NCI-H2029 (cell line): ENCODE measurements around the gene SLC4A2.

Source experiments
- DNase-seq: peaks from one replicate; lab custom pipeline; 2025; lab: John Stamatoyannopoulos, UW

Gene SLC4A2

DNA sequence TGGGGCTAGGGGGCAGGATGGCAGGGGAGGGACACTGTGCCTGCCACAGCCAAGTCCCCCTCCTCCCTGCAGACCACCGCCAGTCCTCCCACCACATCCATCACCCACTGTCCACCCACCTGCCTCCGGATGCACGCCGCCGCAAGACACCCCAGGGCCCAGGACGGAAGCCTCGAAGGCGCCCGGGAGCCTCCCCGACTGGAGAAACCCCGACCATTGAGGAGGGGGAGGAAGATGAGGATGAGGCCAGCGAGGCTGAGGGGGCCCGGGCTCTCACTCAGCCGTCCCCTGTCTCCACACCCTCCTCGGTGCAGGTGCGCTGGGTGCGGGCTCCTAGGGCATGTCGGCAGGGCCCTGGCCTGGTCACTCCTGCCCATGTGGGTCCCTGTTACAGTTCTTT lies 5.1 kb downstream of the SLC4A2 start:
- no peak for DNase-seq

DNA sequence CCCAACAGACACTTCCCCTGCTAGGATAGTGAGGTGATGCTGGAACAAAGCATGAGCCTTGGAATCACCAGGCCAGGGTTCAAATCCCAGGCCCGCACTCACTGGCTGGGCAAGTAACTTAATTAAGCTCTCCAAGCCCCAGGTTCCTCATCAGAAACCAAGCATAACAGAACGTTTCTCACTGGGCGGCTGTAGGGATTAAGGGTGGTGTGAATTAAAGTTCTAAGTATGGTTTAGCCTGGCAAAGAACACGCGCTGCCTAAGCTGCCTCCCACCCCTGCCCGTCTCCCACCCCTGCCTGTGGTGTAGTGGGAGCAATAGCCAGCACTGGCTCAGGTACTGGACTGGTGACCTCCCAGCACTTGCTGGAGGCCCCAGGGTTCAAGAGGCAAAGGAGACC lies 5.6 kb downstream of the SLC4A2 start:
- DNase-seq = no peak

DNA sequence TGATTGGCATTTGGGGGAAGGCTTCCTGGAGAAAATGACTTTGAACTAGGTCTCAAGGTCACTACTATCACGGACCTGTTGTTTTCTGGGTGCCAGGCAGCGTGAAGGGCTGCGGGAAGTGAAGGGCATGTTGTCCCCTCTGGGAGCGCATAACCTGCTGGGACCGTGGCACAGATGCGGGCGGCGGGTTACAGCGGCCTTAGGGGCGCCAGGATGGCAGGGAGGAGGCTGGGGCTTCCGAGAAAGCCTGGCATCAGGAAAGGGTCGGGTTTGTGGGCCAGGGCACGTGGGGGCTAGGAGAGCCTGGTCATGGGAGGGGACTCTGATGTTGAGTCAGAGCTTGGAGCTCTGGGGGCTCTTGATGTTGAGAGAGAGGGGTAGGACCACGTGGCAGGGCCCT lies 6.1 kb downstream of the SLC4A2 start:
- DNase-seq = no peak

DNA sequence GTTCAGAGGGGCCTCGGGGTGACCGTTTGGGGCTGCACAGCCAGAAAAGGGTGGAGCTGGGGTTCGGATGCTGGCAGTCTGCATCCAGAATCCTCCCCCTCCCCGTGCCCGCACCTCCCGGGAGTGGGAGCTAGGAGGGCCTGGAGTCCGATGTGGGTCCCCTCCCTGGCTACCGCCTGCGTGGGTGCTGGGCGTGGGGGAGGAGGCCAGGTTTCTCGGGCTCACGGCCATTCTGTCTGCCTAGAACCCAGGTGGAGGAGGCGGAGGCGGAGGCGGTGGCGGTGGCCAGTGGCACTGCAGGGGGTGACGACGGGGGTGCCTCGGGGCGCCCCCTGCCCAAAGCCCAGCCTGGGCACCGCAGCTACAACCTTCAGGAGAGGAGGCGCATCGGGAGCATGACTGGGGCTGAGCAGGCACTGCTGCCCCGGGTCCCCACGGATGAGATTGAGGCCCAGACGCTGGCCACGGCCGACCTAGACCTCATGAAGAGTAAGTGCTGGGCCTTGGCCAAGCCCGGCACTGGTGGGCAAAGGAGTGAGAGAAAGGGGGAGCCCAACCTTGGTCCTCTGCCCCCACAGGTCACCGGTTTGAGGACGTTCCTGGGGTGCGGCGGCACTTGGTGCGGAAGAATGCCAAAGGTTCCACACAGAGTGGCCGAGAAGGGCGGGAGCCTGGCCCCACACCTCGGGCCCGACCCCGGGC lies 7.0 kb downstream of the SLC4A2 start:
- no peak for DNase-seq

DNA sequence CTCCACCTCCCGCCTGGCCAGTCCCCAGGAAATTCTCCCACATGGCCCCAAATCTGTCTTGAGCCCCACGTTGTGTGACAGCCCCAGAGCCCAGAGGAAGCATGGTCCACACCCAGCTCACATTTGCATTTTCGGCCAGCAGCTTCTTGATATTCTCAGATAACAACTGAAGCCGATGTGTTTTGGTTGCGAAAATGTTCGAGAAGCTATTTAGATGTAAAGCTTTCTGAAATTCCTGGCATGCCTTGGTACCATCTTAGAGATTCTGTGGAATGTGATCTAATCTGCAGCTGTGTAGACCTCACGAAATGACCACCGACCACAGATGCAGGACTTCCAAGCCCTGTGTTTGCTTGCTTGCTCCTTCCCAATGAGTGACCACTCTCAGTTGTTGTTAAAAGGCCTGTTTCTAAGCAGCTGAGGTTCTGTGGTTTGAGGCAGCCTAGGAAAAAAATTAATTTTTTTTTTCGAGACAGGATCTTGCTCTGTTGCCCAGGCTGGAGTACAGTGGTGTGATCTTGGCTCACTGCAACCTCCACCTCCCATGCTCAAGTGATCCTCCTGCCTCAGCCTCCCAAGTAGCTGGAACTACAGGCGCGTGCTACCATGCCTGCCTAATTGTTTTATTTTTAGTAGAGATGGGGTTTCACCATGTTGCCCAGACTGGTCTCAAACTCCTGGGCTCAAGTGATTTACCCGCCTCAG lies 8.8 kb downstream of the SLC4A2 start:
- no peak for DNase-seq

DNA sequence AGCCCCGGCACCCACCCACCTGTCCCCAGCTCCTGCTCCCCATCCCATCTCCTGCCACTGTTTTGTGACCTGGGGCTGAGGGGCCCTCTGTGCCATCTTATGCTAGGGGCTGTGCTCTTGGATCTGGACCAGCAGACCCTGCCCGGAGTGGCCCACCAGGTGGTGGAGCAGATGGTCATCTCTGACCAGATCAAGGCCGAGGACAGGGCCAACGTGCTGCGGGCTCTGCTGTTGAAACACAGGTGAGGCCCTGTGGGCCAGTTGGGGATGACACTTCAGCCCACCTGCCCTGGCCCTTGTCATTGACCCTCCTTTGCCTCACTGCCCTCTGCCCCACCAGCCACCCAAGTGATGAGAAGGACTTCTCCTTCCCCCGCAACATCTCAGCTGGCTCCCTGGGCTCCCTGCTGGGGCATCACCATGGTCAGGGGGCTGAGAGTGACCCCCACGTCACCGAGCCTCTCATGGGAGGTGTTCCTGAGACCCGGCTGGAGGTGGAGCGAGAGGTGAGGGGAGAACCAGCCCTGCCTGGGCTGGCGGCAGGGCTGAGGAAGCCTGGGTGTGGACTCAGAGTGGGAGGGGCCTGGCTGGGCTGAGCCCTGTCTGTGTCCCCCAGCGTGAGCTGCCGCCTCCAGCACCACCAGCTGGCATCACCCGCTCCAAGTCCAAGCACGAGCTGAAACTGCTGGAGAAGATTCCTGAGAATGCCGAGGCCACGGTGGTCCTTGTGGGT lies 10.6 kb downstream of the SLC4A2 start:
- no peak for DNase-seq

DNA sequence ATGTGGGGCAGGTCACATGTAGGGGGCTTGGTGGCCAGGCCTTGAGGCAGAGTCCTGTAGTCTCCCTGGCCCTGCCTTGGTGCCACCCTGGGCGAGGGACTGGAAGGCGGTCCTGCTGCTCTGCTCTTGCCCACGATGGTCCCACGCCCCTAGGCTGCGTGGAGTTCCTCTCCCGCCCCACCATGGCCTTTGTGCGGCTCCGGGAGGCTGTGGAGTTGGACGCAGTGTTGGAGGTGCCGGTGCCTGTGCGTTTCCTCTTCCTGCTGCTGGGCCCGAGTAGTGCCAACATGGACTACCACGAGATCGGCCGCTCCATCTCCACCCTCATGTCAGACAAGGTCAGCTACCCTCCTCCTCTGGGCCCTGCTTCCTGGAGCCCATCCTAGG lies 11.2 kb downstream of the SLC4A2 start:
- no peak for DNase-seq

DNA sequence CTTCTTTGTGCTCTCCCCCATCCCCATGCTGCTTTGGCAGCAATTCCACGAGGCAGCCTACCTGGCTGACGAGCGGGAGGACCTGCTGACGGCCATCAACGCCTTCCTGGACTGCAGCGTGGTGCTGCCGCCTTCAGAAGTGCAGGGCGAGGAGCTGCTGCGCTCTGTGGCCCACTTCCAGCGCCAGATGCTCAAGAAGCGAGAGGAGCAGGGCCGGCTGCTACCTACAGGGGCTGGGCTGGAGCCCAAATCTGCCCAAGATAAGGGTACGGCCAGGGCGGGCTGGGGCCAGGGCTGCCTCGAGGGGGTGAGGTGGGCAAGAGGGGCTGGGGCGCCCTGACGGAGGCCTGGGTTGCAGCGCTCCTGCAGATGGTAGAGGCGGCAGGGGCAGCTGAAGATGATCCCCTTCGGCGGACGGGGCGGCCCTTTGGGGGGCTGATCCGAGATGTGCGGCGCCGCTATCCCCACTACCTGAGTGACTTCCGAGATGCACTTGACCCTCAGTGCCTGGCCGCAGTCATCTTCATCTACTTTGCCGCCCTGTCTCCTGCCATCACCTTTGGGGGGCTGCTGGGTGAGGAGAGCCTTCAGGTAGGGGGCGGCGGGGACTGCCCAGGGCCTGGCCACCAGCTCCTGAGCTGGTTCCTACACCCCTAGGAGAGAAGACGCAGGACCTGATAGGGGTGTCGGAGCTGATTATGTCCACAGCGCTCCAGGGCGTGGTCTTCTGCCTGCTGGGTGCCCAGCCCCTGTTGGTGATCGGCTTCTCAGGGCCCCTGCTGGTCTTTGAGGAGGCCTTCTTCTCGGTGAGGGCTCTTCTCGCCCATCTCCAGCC lies 11.9 kb downstream of the SLC4A2 start:
- DNase-seq = no peak

DNA sequence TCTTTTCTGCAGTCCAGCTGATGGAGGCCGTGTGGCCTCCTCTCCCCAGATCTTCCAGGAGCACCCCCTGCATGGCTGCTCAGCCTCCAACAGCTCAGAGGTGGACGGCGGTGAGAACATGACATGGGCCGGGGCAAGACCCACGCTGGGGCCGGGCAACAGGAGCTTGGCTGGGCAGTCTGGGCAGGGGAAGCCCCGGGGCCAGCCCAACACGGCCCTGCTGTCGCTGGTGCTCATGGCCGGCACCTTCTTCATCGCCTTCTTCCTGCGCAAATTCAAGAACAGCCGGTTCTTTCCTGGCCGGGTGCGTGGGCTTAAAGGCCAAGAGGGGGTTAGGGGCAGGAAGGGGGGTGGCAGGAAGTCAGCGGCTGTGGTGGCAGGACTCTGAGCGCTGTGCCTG lies 14.6 kb downstream of the SLC4A2 start:
- no peak for DNase-seq

DNA sequence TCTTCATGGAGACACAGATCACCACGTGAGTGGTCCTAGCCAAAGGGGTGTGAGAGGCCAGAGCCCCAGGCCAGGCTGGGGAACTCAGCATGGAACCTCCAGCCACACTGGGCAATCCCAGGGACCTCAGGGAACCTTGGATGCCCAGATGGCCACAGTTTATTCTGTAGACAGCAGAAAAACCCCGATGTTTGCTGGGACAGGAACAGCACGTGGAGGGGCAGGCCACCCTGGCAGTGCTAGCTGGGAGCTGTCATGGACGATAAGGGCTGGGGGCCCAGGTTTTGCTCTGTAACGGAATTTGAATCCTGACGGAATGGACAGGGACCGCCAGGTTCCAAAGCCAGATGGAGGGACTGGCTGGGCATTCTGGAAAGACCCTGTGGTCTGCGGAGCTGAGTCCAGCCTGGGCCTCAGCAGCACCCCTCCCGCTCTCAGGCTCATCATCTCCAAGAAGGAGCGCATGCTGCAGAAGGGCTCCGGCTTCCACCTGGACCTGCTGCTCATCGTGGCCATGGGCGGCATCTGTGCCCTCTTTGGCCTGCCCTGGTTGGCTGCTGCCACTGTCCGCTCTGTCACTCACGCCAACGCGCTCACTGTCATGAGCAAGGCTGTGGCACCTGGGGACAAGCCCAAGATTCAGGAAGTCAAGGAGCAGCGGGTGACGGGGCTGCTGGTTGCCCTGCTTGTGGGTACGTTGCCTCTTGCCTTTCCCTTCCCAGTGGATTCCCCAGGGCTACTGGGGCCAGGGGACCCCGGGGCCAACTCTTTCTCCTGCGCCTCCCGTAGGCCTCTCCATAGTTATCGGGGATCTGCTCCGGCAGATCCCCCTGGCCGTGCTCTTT lies 15.7 kb downstream of the SLC4A2 start:
- DNase-seq = no peak

DNA sequence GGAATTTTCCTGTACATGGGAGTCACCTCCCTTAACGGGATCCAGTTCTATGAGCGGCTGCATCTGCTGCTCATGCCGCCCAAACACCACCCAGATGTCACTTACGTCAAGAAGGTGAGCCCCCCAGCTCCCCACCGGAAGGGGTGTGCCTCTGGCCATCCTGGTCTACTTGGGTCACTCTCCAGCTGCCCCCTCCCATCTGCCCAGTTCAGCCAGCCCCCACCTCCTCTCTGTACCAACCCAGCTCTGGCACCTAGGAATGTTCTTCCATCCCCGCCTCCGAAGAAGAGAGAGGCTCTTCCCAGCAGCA lies 16.2 kb downstream of the SLC4A2 start:
- DNase-seq = no peak

DNA sequence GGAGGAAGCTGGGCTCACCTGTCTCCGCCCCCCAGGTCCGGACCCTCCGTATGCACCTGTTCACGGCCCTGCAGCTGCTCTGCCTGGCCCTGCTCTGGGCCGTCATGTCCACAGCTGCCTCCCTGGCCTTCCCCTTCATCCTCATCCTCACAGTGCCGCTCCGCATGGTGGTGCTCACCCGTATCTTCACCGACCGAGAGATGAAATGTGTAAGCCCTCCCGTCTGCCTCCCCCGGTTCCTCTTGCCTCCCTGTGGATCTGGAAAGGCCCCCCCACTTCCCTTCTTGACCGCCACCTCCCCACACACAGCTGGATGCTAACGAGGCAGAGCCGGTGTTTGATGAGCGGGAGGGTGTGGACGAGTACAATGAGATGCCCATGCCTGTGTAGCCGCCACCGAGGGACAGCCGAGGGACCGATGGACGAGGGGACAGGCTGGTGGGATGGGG lies 16.6 kb downstream of the SLC4A2 start:
- no peak for DNase-seq

DNA sequence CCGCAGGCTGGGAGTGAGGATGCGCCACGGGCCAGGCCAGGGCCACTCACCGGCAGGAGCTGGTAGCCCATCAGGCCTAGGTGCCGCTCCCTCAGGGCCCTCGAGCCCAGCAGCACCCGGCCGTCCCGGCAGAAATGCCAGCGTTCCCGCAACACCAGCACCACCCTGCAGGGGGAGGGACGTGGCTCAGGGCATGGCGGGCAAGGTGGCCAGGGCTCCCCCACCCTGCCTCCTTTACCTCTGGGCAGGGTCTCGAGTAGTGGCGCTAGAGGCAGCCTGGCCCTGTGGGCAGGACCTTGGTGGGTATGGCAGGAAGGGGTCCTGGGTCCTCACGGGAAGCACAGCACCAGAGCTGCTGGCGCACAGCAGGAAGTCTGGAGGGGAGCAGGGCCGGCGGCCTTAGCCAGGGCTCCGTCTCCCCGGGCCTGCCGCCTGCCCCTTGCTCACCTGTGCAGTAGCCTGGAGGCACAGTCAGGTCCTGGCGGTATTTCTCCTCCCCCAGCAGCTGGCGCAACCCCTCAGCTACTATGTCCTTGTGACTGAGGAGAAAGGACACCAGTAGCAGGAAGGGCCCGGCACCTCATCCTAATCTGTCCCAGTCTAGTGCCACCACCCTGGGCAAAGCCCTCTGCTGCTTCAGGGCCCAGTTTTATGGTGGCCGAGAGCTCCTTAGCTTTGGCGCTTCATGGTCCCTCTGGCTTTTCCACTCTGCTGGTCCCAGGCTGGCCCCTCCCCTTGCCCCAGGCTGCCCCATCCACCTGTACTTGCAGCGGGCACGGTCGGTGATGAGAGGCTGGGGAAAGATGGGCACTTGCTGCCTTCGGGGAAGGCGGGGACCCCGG lies 17.7 kb downstream of the SLC4A2 start:
- DNase-seq = no peak

DNA sequence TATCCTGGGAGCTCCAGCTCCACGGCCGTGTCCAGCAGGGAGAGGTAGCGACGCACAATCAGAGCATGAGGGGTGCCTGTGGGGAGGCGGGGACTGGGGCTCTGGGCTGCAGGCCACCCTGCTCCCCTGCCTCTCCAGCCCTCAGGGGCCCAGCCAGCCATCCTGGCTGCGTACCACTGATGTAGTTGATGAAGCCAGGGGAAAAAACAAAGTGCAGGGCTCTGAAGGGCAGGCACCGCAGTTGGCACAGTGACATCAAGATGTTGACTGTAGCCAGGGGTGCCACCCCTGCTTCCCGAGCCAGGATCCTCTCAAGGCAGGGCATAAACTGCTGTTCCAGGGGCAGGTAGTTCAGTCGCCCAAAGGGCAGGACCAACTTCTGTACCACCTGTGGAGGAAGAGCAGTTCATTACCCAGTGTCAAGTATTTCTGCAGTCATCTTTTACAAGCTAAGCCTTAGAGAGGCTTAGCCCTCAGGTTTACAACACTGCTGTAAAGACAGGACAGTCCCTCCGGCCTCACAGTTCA lies 18.4 kb downstream of the SLC4A2 start:
- no peak for DNase-seq

DNA sequence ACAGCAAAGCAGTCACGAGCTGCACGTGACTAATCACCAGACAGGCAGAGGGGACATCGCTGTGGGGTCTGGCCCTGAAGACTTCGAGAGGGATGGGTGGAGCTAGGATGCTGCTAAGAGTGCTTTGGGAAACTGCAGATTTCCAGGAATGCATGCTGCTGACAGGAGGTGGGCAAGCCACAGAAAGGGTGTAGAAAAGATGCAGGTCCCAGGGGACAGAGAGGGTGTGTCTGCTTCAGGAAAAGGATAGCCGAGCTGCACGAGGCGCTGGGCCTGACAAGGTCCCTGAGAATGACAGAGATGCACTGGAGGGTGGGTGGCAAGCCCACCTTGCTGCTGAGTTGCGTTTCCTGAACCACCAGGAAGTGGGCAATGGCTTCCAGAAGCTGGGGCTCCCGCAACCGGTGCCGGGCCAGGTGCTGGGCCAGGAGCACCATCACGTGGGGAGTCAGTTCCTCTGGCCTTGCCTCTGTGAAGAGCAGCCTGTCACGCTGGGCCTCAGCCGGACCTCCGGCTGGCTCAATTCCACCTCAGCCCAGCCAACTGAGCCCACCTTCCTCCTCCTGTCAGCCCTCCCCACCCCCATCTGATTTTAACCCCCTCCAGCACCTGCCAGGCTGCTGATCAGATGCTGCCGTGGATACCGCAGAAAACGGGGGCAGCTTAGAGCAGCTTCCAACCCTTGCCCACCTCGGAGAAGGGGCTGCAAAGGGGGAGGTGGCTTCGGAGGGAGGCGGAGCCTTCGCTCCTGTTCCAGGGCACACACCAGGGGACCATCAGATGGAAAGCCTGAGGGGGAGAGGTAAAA lies 19.0 kb downstream of the SLC4A2 start:
- DNase-seq = no peak

DNA sequence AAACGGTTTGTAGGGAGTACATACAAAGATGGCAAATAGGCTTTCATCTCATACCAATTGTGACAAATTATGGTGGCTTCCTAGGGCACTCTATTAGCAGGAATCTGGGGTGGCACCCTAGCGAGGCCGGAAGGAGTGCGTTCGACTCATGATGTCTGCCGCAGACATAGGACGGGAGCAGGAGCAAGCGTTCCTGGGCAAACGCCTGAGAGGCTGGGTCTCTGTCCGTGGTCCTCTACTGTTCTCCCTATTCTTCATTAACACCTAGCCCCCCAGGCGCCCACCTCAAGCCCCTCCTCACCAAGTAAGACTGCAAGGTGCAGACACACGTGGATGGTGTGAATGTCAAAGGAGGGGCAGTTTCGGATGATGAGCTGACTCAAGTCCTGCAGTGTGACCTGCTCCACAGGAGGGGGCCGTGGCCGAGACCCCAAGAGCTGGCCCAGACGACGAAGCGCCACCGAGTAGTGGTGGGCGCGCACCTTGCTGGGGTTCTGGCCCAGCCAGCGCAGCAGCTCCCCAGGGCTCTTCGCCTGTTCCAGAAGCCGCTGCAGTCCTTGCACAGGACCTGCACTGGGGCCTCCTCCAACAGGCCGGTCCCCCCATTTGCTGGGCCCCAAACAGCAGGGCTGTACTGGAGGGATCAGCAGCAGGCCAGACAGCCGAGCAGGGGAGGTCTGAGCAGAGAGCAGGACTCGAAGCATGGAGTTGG lies 20.0 kb downstream of the SLC4A2 start:
- no peak for DNase-seq

DNA sequence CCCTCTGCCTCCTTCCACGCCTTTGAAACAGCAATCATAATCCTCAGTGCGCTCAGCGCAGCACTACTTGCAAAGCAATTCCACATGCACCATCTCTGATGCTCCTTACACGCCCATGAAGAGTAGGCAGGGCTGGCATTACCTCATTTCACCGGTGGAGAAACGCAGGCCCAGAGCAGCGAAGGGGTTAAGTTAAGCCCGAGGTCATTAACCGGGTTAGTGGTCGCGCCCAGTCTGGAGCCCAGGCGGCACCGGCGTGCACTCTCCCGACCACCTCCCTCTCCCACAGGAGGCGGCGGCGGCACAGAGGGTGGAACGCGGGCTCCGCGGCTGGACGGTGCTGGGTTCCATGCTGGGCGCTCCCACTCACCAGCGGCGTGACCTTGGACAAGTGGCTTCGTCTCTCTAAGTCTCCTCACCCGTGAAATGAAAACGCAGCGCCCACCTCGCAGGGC lies 20.7 kb downstream of the SLC4A2 start:
- DNase-seq = no peak

DNA sequence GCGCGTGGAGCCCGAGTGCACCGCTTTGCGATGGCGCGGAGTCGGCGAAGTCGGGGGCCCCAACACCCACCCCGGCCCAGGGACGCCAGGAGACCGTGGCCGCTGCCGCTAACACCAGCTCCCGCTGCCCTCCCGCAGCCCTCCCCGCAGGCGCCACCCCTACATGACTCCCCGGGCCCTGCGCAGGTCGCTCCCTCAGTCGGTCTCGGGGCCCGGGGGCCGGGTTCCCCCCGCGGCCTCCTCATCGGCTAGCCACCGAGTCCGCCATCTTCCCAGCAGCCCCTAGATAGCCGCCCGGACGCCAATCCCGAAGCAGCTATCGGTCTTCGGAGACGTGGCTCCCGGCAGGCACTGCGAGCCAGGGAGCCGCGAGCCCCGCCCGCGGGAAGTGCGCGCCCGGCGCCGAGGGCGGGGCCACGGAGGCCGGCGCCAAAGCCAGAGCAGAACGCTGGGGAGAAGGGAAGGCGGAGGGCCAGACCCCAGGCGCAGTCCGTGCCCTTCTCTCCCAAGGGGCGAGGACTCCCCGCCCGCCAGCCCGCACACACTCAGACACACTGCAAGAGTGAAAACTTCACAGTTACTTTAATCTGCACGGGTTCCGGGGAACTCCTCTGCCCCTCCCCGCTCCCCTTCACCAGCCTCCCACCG lies 21.3 kb downstream of the SLC4A2 start, which contains the start of gene FASTK:
Gene FASTK, minus strand, starts transcription at position 288 of the 648 bp plus-strand sequence. Its CDS starts 43 bp downstream, at position 245.
- peak; percentile 83 for DNase-seq
